Loucy (cell line): ENCODE measurements around the gene RPL4.
"Not testable (repeated sequence)": the region's sequence is repeated elsewhere in the genome, so short reads cannot be mapped to it uniquely, and the experiment has no call there.

Experiments used
- H2AFZ ChIP-seq: fragments of 200-600 bp; sonication (generic); 2 replicates; pipeline ENCODE4 v1.6.0; 2016; ENCODE audit warnings: antibody characterized with exemption, mild to moderate bottlenecking, low read length, moderate library complexity
- H3F3A ChIP-seq: fragments of 200-600 bp; 2 replicates; pipeline ENCODE4 v1.6.0; 2016; ENCODE audit warnings: antibody characterized with exemption, low read depth, mild to moderate bottlenecking
- H3K27me3 ChIP-seq: fragments of 200-600 bp; sonication (generic); 2 replicates; pipeline ENCODE4 v1.6.1; 2014; ENCODE audit warnings: low read length, mild to moderate bottlenecking; ENCODE audit not compliant: insufficient read depth, poor library complexity, severe bottlenecking
- H3K36me3 ChIP-seq: fragments of 200-600 bp; sonication (generic); 2 replicates; pipeline ENCODE4 v1.6.1; 2016; ENCODE audit warnings: low read length; ENCODE audit not compliant: insufficient read depth
- H3K4me1 ChIP-seq: fragments of 200-600 bp; sonication (generic); 2 replicates; pipeline ENCODE4 v1.5.1; 2014; ENCODE audit warnings: low read length, mild to moderate bottlenecking; ENCODE audit not compliant: insufficient read depth, poor library complexity, severe bottlenecking
- H3K4me2 ChIP-seq: fragments of 200-600 bp; sonication (generic); 2 replicates; pipeline ENCODE4 v1.6.0; 2014; ENCODE audit warnings: antibody characterized with exemption, low read length, low read depth, mild to moderate bottlenecking; ENCODE audit not compliant: poor library complexity, severe bottlenecking
- H3K4me3 ChIP-seq: fragments of 200-600 bp; sonication (generic); 2 replicates; pipeline ENCODE4 v1.5.1; 2014; ENCODE audit warnings: low read length, mild to moderate bottlenecking, mixed read lengths; ENCODE audit not compliant: poor library complexity, severe bottlenecking
- H3K79me2 ChIP-seq: fragments of 200-600 bp; sonication (generic); 2 replicates; pipeline ENCODE4 v1.6.1; 2014; ENCODE audit warnings: low read length; ENCODE audit not compliant: insufficient read depth
- H3K9ac ChIP-seq: fragments of 200-600 bp; sonication (generic); 2 replicates; pipeline ENCODE4 v1.6.0; 2014; ENCODE audit warnings: mild to moderate bottlenecking, low read depth, low read length, moderate library complexity; ENCODE audit not compliant: poor library complexity, severe bottlenecking
- H3K9me2 ChIP-seq: fragments of 200-600 bp; sonication (generic); replicated peaks from 2 replicates; pipeline ENCODE4 v1.6.1; 2016; ENCODE audit warnings: low read depth, low read length, mixed read lengths
- H3K9me3 ChIP-seq: fragments of 200-600 bp; sonication (generic); 2 replicates; pipeline ENCODE4 v1.6.1; 2014; ENCODE audit warnings: mild to moderate bottlenecking, antibody characterized with exemption, low read length, low read depth; ENCODE audit not compliant: insufficient read depth
- H4K20me1 ChIP-seq: fragments of 200-600 bp; sonication (generic); 2 replicates; pipeline ENCODE4 v1.6.0; 2014; ENCODE audit warnings: antibody characterized with exemption, low read length, mild to moderate bottlenecking; ENCODE audit not compliant: insufficient read depth, poor library complexity, severe bottlenecking
- CTCF ChIP-seq: fragments of 200-600 bp; sonication (generic); conservative IDR thresholded peaks from 2 replicates; pipeline ENCODE4 v1.5.1; 2014; ENCODE audit warnings: mild to moderate bottlenecking, antibody characterized with exemption, low read length
- EZH2phosphoT487 ChIP-seq: fragments of 200-600 bp; IDR thresholded peaks from 2 replicates; pipeline ENCODE4 v1.6.1; 2018; ENCODE audit warnings: antibody characterized with exemption, mild to moderate bottlenecking, moderate library complexity, borderline replicate concordance

The RPL4 gene

GRCh38 chr15:66462627-66463026 is 42.0 kb downstream of the RPL4 start:
- no peak overlapping the region for H3K9ac ChIP-seq
- H2AFZ ChIP-seq, result no peak overlapping the region
- H3K79me2 ChIP-seq, result no peaks in the 10 kb centered on the region
- H3K27me3 ChIP-seq, result no peaks in the 10 kb centered on the region
- no peak for TF ChIP-seq CTCF
- no peaks in the 10 kb centered on the region for H3K9me3 ChIP-seq
- H3K9me2 ChIP-seq, result no peaks in the 10 kb centered on the region
- no peaks in the 10 kb centered on the region for H4K20me1 ChIP-seq
- no peaks in the 10 kb centered on the region for H3F3A ChIP-seq
- no peak overlapping the region for H3K4me3 ChIP-seq
- peaks cover 3% of the 10 kb centered on the region; the same call in 1 of the 2 replicates for H3K36me3 ChIP-seq
- no peaks in the 10 kb centered on the region for H3K4me1 ChIP-seq
- H3K4me2 ChIP-seq, result no peak overlapping the region

- Histone ChIP-seq H3K9ac (no peak overlapping the region), H3K4me3 (no peak overlapping the region), H3K9me3 (no peaks in the 10 kb centered on the region), H3K4me2 (no peak overlapping the region), H3K27me3 (no peaks in the 10 kb centered on the region), H3K4me1 (no peaks in the 10 kb centered on the region), H3K36me3 (peaks cover 3% of the 10 kb centered on the region; the same call in 1 of the 2 replicates), H3F3A (no peaks in the 10 kb centered on the region), H3K9me2 (no peaks in the 10 kb centered on the region), H3K79me2 (no peaks in the 10 kb centered on the region), H4K20me1 (no peaks in the 10 kb centered on the region), H2AFZ (no peak overlapping the region)
- TF ChIP-seq CTCF (no peak), EZH2phosphoT487 (no peak)
Observed at GRCh38 chr15:66461917-66462316, 42.7 kb downstream of the RPL4 start.

- not testable (repeated sequence) for H3K9me3 ChIP-seq, H3K4me3 ChIP-seq, H3K4me2 ChIP-seq, H3K36me3 ChIP-seq, H3F3A ChIP-seq, H4K20me1 ChIP-seq, H3K79me2 ChIP-seq, H3K9me2 ChIP-seq, H3K4me1 ChIP-seq, H2AFZ ChIP-seq, H3K27me3 ChIP-seq, H3K9ac ChIP-seq
Observed at GRCh38 chr15:66461294-66461693, 43.4 kb downstream of the RPL4 start.

- Histone ChIP-seq H3K9me2 (no peaks in the 10 kb centered on the region), H2AFZ (no peak overlapping the region), H3K4me1 (no peaks in the 10 kb centered on the region), H3K27me3 (no peaks in the 10 kb centered on the region), H3K36me3 (peaks cover 3% of the 10 kb centered on the region; the same call in 1 of the 2 replicates), H3K79me2 (no peaks in the 10 kb centered on the region), H3K4me3 (no peak overlapping the region), H3K4me2 (no peak overlapping the region), H4K20me1 (no peaks in the 10 kb centered on the region), H3F3A (no peaks in the 10 kb centered on the region), H3K9me3 (no peaks in the 10 kb centered on the region), H3K9ac (no peak overlapping the region)
- no peak for TF ChIP-seq CTCF
Observed at GRCh38 chr15:66459818-66460615, 44.6 kb downstream of the RPL4 start.
